Ishikawa (cell line): ENCODE results near the gene SH3BP4.

Source experiments
- EGR1 ChIP-seq: IDR thresholded peaks from 2 replicates; pipeline ENCODE4 v1.6.1; 2012
- EP300 ChIP-seq: IDR thresholded peaks from 2 replicates; pipeline ENCODE4 v1.6.1; 2012; ENCODE audit warnings: borderline replicate concordance
- FOXM1 ChIP-seq: IDR thresholded peaks from 2 replicates; pipeline ENCODE4 v1.6.1; 2012; ENCODE audit warnings: low read depth, borderline replicate concordance
- MAX ChIP-seq: IDR thresholded peaks from 2 replicates; pipeline ENCODE4 v1.6.1; 2012
- NFIC ChIP-seq: IDR thresholded peaks from 2 replicates; pipeline ENCODE4 v1.6.1; 2012
- RAD21 ChIP-seq: IDR thresholded peaks from 2 replicates; pipeline ENCODE4 v1.6.1; 2012; ENCODE audit warnings: low read depth
- REST ChIP-seq: IDR thresholded peaks from 2 replicates; pipeline ENCODE4 v1.6.1; 2012; ENCODE audit warnings: low read depth, mild to moderate bottlenecking
- TAF1 ChIP-seq: IDR thresholded peaks from 2 replicates; pipeline ENCODE4 v1.6.1; 2012; ENCODE audit warnings: low read depth, mild to moderate bottlenecking
- USF1 ChIP-seq: IDR thresholded peaks from 2 replicates; pipeline ENCODE4 v1.6.1; 2012

DNA sequence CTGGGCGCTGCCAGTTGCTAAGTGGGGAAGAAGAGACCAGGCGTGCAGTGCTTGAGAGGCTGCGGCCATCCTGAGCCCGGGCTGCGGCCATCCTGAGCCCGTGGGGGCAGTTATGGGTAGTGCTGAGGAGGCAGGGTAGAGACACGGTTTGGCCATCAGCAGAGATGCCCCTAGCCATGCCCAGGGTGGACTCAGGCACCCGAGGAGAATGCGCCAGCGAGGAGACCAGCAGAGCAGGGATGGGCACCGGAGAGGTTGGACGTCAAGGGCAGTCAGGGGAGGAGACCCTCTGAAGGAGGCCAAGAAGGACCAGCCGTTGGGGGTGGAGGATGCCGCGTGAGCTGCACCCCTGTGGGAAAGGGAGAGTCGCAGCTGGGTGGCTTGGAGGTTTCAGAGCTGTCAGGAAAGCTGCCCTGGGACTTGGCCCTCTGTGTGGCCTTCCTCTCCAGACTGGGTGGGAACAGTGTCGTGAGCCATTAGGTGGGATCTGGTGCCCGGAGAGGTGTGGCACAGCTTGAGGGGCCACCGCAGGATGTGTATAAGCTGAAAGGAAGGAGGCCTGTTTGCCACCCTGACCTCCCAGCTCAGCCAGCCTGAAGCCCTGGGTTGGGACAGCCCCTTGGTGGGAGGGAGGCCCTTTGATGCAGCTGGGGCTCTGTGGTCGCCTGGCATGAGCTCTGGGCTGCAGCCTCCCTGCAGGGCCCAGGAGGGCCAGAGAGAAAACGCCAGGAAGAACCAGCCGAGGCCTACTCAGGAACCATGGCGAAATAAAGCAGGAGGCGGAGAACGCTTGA is 56.0 kb downstream of the SH3BP4 start:
- TF ChIP-seq TAF1 (no peak), FOXM1 (no peak), RAD21 (no peak), MAX (no peak), EGR1 (no peak), EP300 (no peak), REST (no peak), NFIC (no peak), USF1 (no peak)
